Liver (tissue), 9 donors: ENCODE measurements around the gene PNN. TPM values are rescaled to one million over a fixed set of nuclear protein-coding genes. Genes with fewer than 3 reads are reported as not detected.
A peak's percentile ranks its signal among the peaks of the same experiment; 100 is the strongest.
"Not testable (repeated sequence)": the region's sequence is repeated elsewhere in the genome, so short reads cannot be mapped to it uniquely, and the experiment has no call there.

Source experiments
- DNase-seq: peaks from one replicate; pipeline ENCODE4 v3.0.0-alpha.2; 2017; ENCODE audit warnings: low spot score
- H3K27ac ChIP-seq, 2 donors: one replicate each; pipeline ENCODE4 v1.7.0; 2013; ENCODE audit warnings: inconsistent platforms in 2 of 2, low read length in 2 of 2, control low read depth in 1 of 2, low read depth in 1 of 2, mild to moderate bottlenecking in 1 of 2
- H3K27me3 ChIP-seq, 4 donors: one replicate each; pipeline versions ENCODE4 v1.6.1 to v1.7.0; 2013; ENCODE audit warnings: low read length in 3 of 4, inconsistent platforms in 1 of 4, mild to moderate bottlenecking in 1 of 4, moderate library complexity in 1 of 4; ENCODE audit not compliant: control insufficient read depth in 4 of 4, insufficient read depth in 4 of 4
- H3K36me3 ChIP-seq, 4 donors: one replicate each; pipeline versions ENCODE4 v1.6.1 to v1.7.0; 2013; ENCODE audit warnings: low read length in 3 of 4, mild to moderate bottlenecking in 3 of 4, low read depth in 1 of 4, moderate library complexity in 1 of 4; ENCODE audit not compliant: control insufficient read depth in 4 of 4, insufficient read depth in 3 of 4
- H3K4me1 ChIP-seq, 4 donors: one replicate each; pipeline versions ENCODE4 v1.6.1 to v1.7.0; 2013; ENCODE audit warnings: low read length in 3 of 4, mild to moderate bottlenecking in 3 of 4, moderate library complexity in 1 of 4; ENCODE audit not compliant: control insufficient read depth in 4 of 4, insufficient read depth in 4 of 4
- H3K4me3 ChIP-seq, 3 donors: one replicate each; pipeline versions ENCODE4 v1.6.1 to v1.7.0; 2013; ENCODE audit warnings: low read length in 3 of 3, control low read depth in 1 of 3, low read depth in 1 of 3, mild to moderate bottlenecking in 1 of 3
- H3K9ac ChIP-seq, 2 donors: one replicate each; pipeline ENCODE4 v1.7.0; 2013; ENCODE audit warnings: low read length in 2 of 2, mild to moderate bottlenecking in 2 of 2, moderate library complexity in 2 of 2, control low read depth in 1 of 2, low read depth in 1 of 2
- H3K9me3 ChIP-seq, 4 donors: one replicate each; pipeline versions ENCODE4 v1.6.1 to v1.7.0; 2013; ENCODE audit warnings: low read length in 3 of 4; ENCODE audit not compliant: control insufficient read depth in 4 of 4
- ATF3 ChIP-seq: IDR thresholded peaks from 2 replicates; pipeline ENCODE4 v1.6.1; 2016; ENCODE audit warnings: antibody characterized with exemption
- CTCF ChIP-seq: fragments of 150-350 bp; IDR thresholded peaks from 2 replicates; pipeline ENCODE4 v1.5.1; 2017; ENCODE audit warnings: improper control_type of control experiment, low read depth, low read length; ENCODE audit not compliant: missing input control
- EGR1 ChIP-seq, 2 donors: IDR thresholded peaks; 2 replicates each; pipeline ENCODE4 v1.6.1; 2016 to 2018; ENCODE audit warnings: antibody characterized with exemption in 2 of 2, low read depth in 2 of 2
- FOXA1 ChIP-seq: IDR thresholded peaks from 2 replicates; pipeline ENCODE4 v1.6.1; 2016; ENCODE audit warnings: antibody characterized with exemption
- FOXA2 ChIP-seq: IDR thresholded peaks from 2 replicates; pipeline ENCODE4 v1.6.1; 2016; ENCODE audit warnings: antibody characterized with exemption
- GABPA ChIP-seq, 2 donors: IDR thresholded peaks in 1 of 2; conservative IDR thresholded peaks in 1 of 2; 2 replicates each; pipeline ENCODE4 v1.6.1; 2016; ENCODE audit warnings: antibody characterized with exemption in 2 of 2, mild to moderate bottlenecking in 1 of 2, moderate library complexity in 1 of 2
- HNF4A ChIP-seq, 2 donors: conservative IDR thresholded peaks; 2 replicates each; pipeline ENCODE4 v1.6.1; 2016; ENCODE audit warnings: antibody characterized with exemption in 2 of 2, mild to moderate bottlenecking in 2 of 2
- HNF4G ChIP-seq: IDR thresholded peaks from 2 replicates; pipeline ENCODE4 v1.6.1; 2016; ENCODE audit warnings: antibody characterized with exemption
- JUND ChIP-seq, 2 donors: IDR thresholded peaks; 2 replicates each; pipeline ENCODE4 v1.6.1; 2016; ENCODE audit warnings: antibody characterized with exemption in 2 of 2
- MAX ChIP-seq: IDR thresholded peaks from 2 replicates; pipeline ENCODE4 v1.6.1; 2016; ENCODE audit warnings: antibody characterized with exemption
- NR2F2 ChIP-seq: IDR thresholded peaks from 2 replicates; pipeline ENCODE4 v1.6.1; 2016; ENCODE audit warnings: antibody characterized with exemption
- RAD21 ChIP-seq, 2 donors: IDR thresholded peaks; 2 replicates each; pipeline ENCODE4 v1.6.1; 2016; ENCODE audit warnings: antibody characterized with exemption in 2 of 2, mild to moderate bottlenecking in 2 of 2
- RXRA ChIP-seq, 2 donors: IDR thresholded peaks; 2 replicates each; pipeline ENCODE4 v1.6.1; 2017 to 2018; ENCODE audit warnings: antibody characterized with exemption in 2 of 2, mild to moderate bottlenecking in 1 of 2
- SP1 ChIP-seq: IDR thresholded peaks from 2 replicates; pipeline ENCODE4 v1.6.1; 2018; ENCODE audit warnings: antibody characterized with exemption, mild to moderate bottlenecking
- TAF1 ChIP-seq: conservative IDR thresholded peaks from 2 replicates; pipeline ENCODE4 v1.6.1; 2016; ENCODE audit warnings: antibody characterized with exemption, mild to moderate bottlenecking
- YY1 ChIP-seq: IDR thresholded peaks from 2 replicates; pipeline ENCODE4 v1.6.1; 2016; ENCODE audit warnings: antibody characterized with exemption, mild to moderate bottlenecking
- ZBTB33 ChIP-seq: IDR thresholded peaks from 2 replicates; pipeline ENCODE4 v1.6.1; 2016; ENCODE audit warnings: antibody characterized with exemption
- WGBS: extraction: QIAGEN DNeasy Blood & Tissue Kit; methylation state at CpG from one replicate; pipeline ENCODE4 v1.1.7; 2013; 5-methylcytosine and 5-hydroxymethylcytosine counted together
- polyA plus RNA-seq, 2 donors: library from polyadenylated mRNA; stranded (reverse) in 1 of 2; unstranded in 1 of 2; fragments of 200-250 nt in 1 of 2; fragments of >200 nt in 1 of 2; fragmentation: Nextera tagmentation in 1 of 2; extraction: Ambion mirVana in 1 of 2; gene quantifications; one replicate each; pipeline versions ENCODE4 v1.2.1 to v1.2.3, GENCODE V29; 2013 to 2015
- total RNA-seq, 2 donors: library from RNA; depleted of rRNA; stranded (reverse); fragments of >200 nt; gene quantifications; one replicate each; pipeline ENCODE4 v1.2.3, GENCODE V29; 2014
- donor health status: healthy.
- donor health status: healthy.
- donor health status: healthy.
- donor health status: healthy.
- donor health status: healthy.

The PNN gene
- total and polyA plus RNA-seq, 4 donors = 11.3 to 56.7 (median 23.8) TPM

GRCh38 chr14:39217214-39217879 lies 42.3 kb downstream of the PNN start:
- Histone ChIP-seq H3K36me3 (no peaks in the 10 kb centered on the region), H3K4me3 (no peak overlapping the region), H3K9me3 (no peaks in the 10 kb centered on the region), H3K9ac (no peak overlapping the region), H3K27ac (no peak overlapping the region), H3K4me1 (no peaks in the 10 kb centered on the region), H3K27me3 (no peaks in the 10 kb centered on the region)
- no peak for DNase-seq
- no peak for TF ChIP-seq GABPA (IDR thresholded peaks at IDR 0.05 in 1 of 2, conservative IDR thresholded peaks at IDR 0.05 in 1 of 2)
- TF ChIP-seq CTCF = no peak
- no peak for TF ChIP-seq RXRA (IDR thresholded peaks at IDR 0.05)
- no peak for TF ChIP-seq FOXA2
- TF ChIP-seq RAD21 (IDR thresholded peaks at IDR 0.05) = no peak
- TF ChIP-seq SP1 = no peak
- TF ChIP-seq YY1 = no peak
- TF ChIP-seq HNF4A (conservative IDR thresholded peaks at IDR 0.05) = no peak
- TF ChIP-seq HNF4G = no peak
- no peak for TF ChIP-seq TAF1
- no peak for TF ChIP-seq MAX
- TF ChIP-seq EGR1 (IDR thresholded peaks at IDR 0.05; ENCODE audit: low read depth in 2 of 2) = no peak
- 79% methylated on average over 8 of the region's 8 CpGs for WGBS

- Histone ChIP-seq H3K4me1 (no peaks in the 10 kb centered on the region), H3K9me3 (no peaks in the 10 kb centered on the region), H3K27ac (no peak overlapping the region), H3K36me3 (no peaks in the 10 kb centered on the region), H3K4me3 (no peak overlapping the region), H3K9ac (no peak overlapping the region), H3K27me3 (no peaks in the 10 kb centered on the region)
- TF ChIP-seq ATF3 (no peak), EGR1 (IDR thresholded peaks at IDR 0.05; ENCODE audit: low read depth in 2 of 2) (no peak), GABPA (IDR thresholded peaks at IDR 0.05 in 1 of 2, conservative IDR thresholded peaks at IDR 0.05 in 1 of 2) (no peak), HNF4A (conservative IDR thresholded peaks at IDR 0.05) (no peak)
- no peak for DNase-seq
- WGBS = 61% methylated on average over 5 of the region's 5 CpGs
Measured at GRCh38 chr14:39218171-39218769, 43.2 kb downstream of the PNN start.

GRCh38 chr14:39219075-39219499 lies 44.0 kb downstream of the PNN start:
- Histone ChIP-seq H3K4me3 (no peak overlapping the region), H3K9ac (no peak overlapping the region), H3K27me3 (no peaks in the 10 kb centered on the region), H3K9me3 (no peaks in the 10 kb centered on the region), H3K4me1 (no peaks in the 10 kb centered on the region), H3K36me3 (no peaks in the 10 kb centered on the region), H3K27ac (no peak overlapping the region)
- no peak for DNase-seq
- TF ChIP-seq FOXA2 = no peak
- peak; percentile 11 for TF ChIP-seq NR2F2
- TF ChIP-seq HNF4G = no peak
- TF ChIP-seq JUND (IDR thresholded peaks at IDR 0.05) = no peak
- no peak for TF ChIP-seq FOXA1
- no peak for TF ChIP-seq ZBTB33
- no peak for TF ChIP-seq SP1
- WGBS = 71% methylated on average over 3 of the region's 3 CpGs

- H3K36me3 ChIP-seq, H3K27me3 ChIP-seq, H3K9ac ChIP-seq, H3K4me3 ChIP-seq, H3K9me3 ChIP-seq, DNase-seq, H3K27ac ChIP-seq, H3K4me1 ChIP-seq: not testable (repeated sequence)
- 95% methylated on average over 1 of the region's 1 CpG for WGBS
Measured at GRCh38 chr14:39220473-39220872, 45.4 kb downstream of the PNN start.
